Heart left ventricle (tissue), 16 donors: ENCODE data around the gene PDCD1LG2. TPM values are rescaled to one million over a fixed set of nuclear protein-coding genes. Genes with fewer than 3 reads are reported as not detected.

ENCODE experiments used
- ATAC-seq, 4 donors: fragments of 200-7000 bp; cut with Tn5 transposase; one replicate each; pipeline ENCODE4 v1.9.1; 2020 to 2022; ENCODE audit warnings: moderate library complexity in 4 of 4, mild to moderate bottlenecking in 3 of 4, moderate number of reproducible peaks in 1 of 4
- DNase-seq, 5 donors: peaks; one replicate each; pipeline ENCODE4 v3.0.0-alpha.2; 2020
- H3K27ac ChIP-seq, 12 donors: fragments of 200-600 bp; sonication (generic) in 4 of 12; one replicate each; pipeline versions ENCODE4 v1.5.0 to v1.8.0; 2016 to 2022; ENCODE audit warnings: mild to moderate bottlenecking in 2 of 12
- H3K27me3 ChIP-seq, 9 donors: fragments of 200-600 bp; sonication (generic) in 2 of 9; one replicate each; pipeline versions ENCODE4 v1.5.1 to v1.8.0; 2016 to 2022; ENCODE audit warnings: mild to moderate bottlenecking in 3 of 9
- H3K36me3 ChIP-seq, 9 donors: fragments of 200-600 bp; sonication (generic) in 2 of 9; one replicate each; pipeline versions ENCODE4 v1.5.0 to v1.8.0; 2018 to 2022; ENCODE audit warnings: mild to moderate bottlenecking in 2 of 9
- H3K4me1 ChIP-seq, 12 donors: fragments of 200-600 bp; sonication (generic) in 4 of 12; one replicate each; pipeline versions ENCODE4 v1.5.0 to v1.8.0; 2016 to 2022; ENCODE audit warnings: mild to moderate bottlenecking in 3 of 12
- H3K4me3 ChIP-seq, 12 donors: fragments of 200-600 bp; sonication (generic) in 4 of 12; one replicate each; pipeline versions ENCODE4 v1.5.0 to v1.8.0; 2017 to 2022; ENCODE audit warnings: mild to moderate bottlenecking in 9 of 12, moderate library complexity in 4 of 12
- H3K9me3 ChIP-seq, 12 donors: fragments of 200-600 bp; sonication (generic) in 4 of 12; one replicate each; pipeline versions ENCODE4 v1.5.0 to v1.8.0; 2016 to 2022; ENCODE audit warnings: mild to moderate bottlenecking in 1 of 12
- CTCF ChIP-seq, 12 donors: fragments of 200-600 bp; sonication (generic) in 4 of 12; IDR thresholded peaks; one replicate each; pipeline versions ENCODE4 v1.5.0 to v1.8.0; 2018 to 2022; ENCODE audit warnings: antibody characterized with exemption in 12 of 12, mild to moderate bottlenecking in 5 of 12
- POLR2A ChIP-seq, 2 donors: fragments of 450-650 bp; IDR thresholded peaks; one replicate each; pipeline ENCODE4 v1.6.1; 2017; ENCODE audit warnings: antibody characterized with exemption in 2 of 2, mild to moderate bottlenecking in 2 of 2, moderate library complexity in 2 of 2
- WGBS, 4 donors: extraction: QIAGEN DNeasy Blood & Tissue Kit in 2 of 4; methylation state at CpG; one replicate each; pipeline versions ENCODE4 v1.1.5 to v1.1.7; 2013 to 2018; 5-methylcytosine and 5-hydroxymethylcytosine counted together
- intact Hi-C, 10 donors: fragments of 100-400 bp; cut with DNase I; formaldehyde crosslinking; loops; one replicate each; pipeline versions ENCODE4 v1.11.1 to v1.14.2; 2022
- polyA plus RNA-seq, 2 donors: library from polyadenylated mRNA; stranded (reverse); fragments of 200-250 nt; gene quantifications; one replicate each; pipeline ENCODE4 v1.2.3, GENCODE V29; 2013
- total RNA-seq, 9 donors: library from RNA; depleted of rRNA in 2 of 9; stranded (reverse); fragments of >200 nt in 2 of 9; fragmentation: NEBNext Ultra II Directional in 3 of 9; extraction: Animal tissue kit (Norgen Biotek cat#: 25700) in 3 of 9; gene quantifications; one replicate each; pipeline versions ENCODE4 v1.1.0 to v1.2.4, GENCODE V29; 2016 to 2023
- donor health status: ischemic (EF 13 %, LVEDD 7.1; RV severe dilation, severe dysfunction).
- donor health status: healthy with polysubstance abuse.
- donor health status: DM: no; HTN: yes; CAD: no.
- donor health status: DM: no; HTN: no; CAD: no.
- donor health status: ischemic (EF 25% LVEDD 6.9; RV normal size, moderate dysfunction).
- donor health status: ischemic (EF 25% LVEDD 5.7; RV mildly dilated, moderate dysfunction).
- donor health status: healthy.
- donor health status: DM: yes; HTN: yes; CAD: no.
- donor health status: ischemic (EF 35%, LVEDD 5.7; RV mildly dilated, moderate dysfunction).
- donor health status: nonischemic (EF 11% LVEDD 7.7; RV severe dilation, severe dysfunction).
- donor health status: DM: yes; HTN: yes; CAD: no.
- donor health status: PGD.
- donor health status: ischemic (EF 29% LVEDD 5.4; RV normal size, mild dysfunction).
- donor health status: nonischemic (EF 23%, LVEDD 6.1; RV moderate dilation, normal function).

The PDCD1LG2 gene
- total and polyA plus RNA-seq, 11 donors = 0.53 to 10.5 (median 1.1) TPM

GRCh38 chr9:5587024-5587423, 76.7 kb downstream of the PDCD1LG2 start:
- WGBS, 4 donors = 90 to 100% (median 94%) methylated on average over 1 of the region's 1 CpG
- ATAC-seq = no peak
- intact Hi-C loops = loop anchor here in 5 of 10 donors (5.0 to 10.0 kb wide), 4 partner anchors 75 to 400 kb away; partner anchors contain the start of genes CD274 (in 2 of the 5), INSL6 (in 1 of the 5) and PDCD1LG2 (in 1 of the 5)

GRCh38 chr9:5592231-5592630, 81.9 kb downstream of the PDCD1LG2 start:
- H3K9me3 ChIP-seq = no peaks in the 10 kb centered on the region
- peaks cover 0 to 21% (median 3%) of the 10 kb centered on the region in 12 donors for H3K4me1 ChIP-seq
- H3K36me3 ChIP-seq = no peaks in the 10 kb centered on the region
- intact Hi-C loops = loop anchor here in 9 of 10 donors (5.0 to 10.0 kb wide), 8 partner anchors 140 to 837 kb away; partner anchors contain the start of genes INSL6 (in 3 of the 9), PLGRKT (in 3 of the 9), CD274 (in 2 of the 9) and JAK2 (in 1 of the 9)
- H3K27ac ChIP-seq = no peak overlapping the region
- no peak for TF ChIP-seq POLR2A (IDR thresholded peaks at IDR 0.05)
- TF ChIP-seq CTCF (IDR thresholded peaks at IDR 0.05) = no peak
- no peaks in the 10 kb centered on the region for H3K27me3 ChIP-seq
- ATAC-seq (no peak), DNase-seq (no peak)
- WGBS, 4 donors = 86 to 88% (median 88%) methylated on average over 3 of the region's 3 CpGs
- no peak overlapping the region for H3K4me3 ChIP-seq

More at GRCh38 chr9:5587024-5587423, 76.7 kb downstream of the PDCD1LG2 start:
- H3K27ac ChIP-seq = no peak overlapping the region
- no peaks in the 10 kb centered on the region for H3K36me3 ChIP-seq
- TF ChIP-seq CTCF (IDR thresholded peaks at IDR 0.05) = no peak
- TF ChIP-seq POLR2A (IDR thresholded peaks at IDR 0.05) = no peak
- H3K9me3 ChIP-seq = no peaks in the 10 kb centered on the region
- peaks cover 0 to 23% (median 9%) of the 10 kb centered on the region in 12 donors for H3K4me1 ChIP-seq
- DNase-seq = no peak
- no peak overlapping the region for H3K4me3 ChIP-seq
- H3K27me3 ChIP-seq = no peaks in the 10 kb centered on the region

GRCh38 chr9:5592904-5593303, 82.6 kb downstream of the PDCD1LG2 start:
- WGBS, 4 donors = 91 to 95% (median 94%) methylated on average over 5 of the region's 5 CpGs
- Histone ChIP-seq H3K36me3 (no peaks in the 10 kb centered on the region), H3K27me3 (no peaks in the 10 kb centered on the region), H3K9me3 (no peaks in the 10 kb centered on the region), H3K4me1 (peaks cover 0 to 21% (median 3%) of the 10 kb centered on the region in 12 donors), H3K4me3 (no peak overlapping the region), H3K27ac (no peak overlapping the region)
- intact Hi-C loops = loop anchor here in 9 of 10 donors (5.0 to 10.0 kb wide), 8 partner anchors 141 to 838 kb away; partner anchors contain the start of genes INSL6 (in 3 of the 9), PLGRKT (in 3 of the 9), CD274 (in 2 of the 9) and JAK2 (in 1 of the 9)
- ATAC-seq (no peak), DNase-seq (no peak)
- TF ChIP-seq CTCF (IDR thresholded peaks at IDR 0.05) (no peak), POLR2A (IDR thresholded peaks at IDR 0.05) (no peak)

- no peaks in the 10 kb centered on the region for H3K27me3 ChIP-seq
- peaks cover 0 to 21% (median 3%) of the 10 kb centered on the region in 12 donors for H3K4me1 ChIP-seq
- TF ChIP-seq POLR2A (IDR thresholded peaks at IDR 0.05) (no peak), CTCF (IDR thresholded peaks at IDR 0.05) (no peak)
- DNase-seq (no peak), ATAC-seq (no peak)
- 84 to 96% (median 89%) methylated on average over 2 of the region's 2 CpGs for whole genome bisulfite sequencing, 4 donors
- no peak overlapping the region for H3K27ac ChIP-seq
- H3K36me3 ChIP-seq = no peaks in the 10 kb centered on the region
- no peaks in the 10 kb centered on the region for H3K9me3 ChIP-seq
- intact Hi-C loops = loop anchor here in 9 of 10 donors (5.0 to 10.0 kb wide), 8 partner anchors 142 to 839 kb away; partner anchors contain the start of genes INSL6 (in 3 of the 9), PLGRKT (in 3 of the 9), CD274 (in 2 of the 9) and JAK2 (in 1 of the 9)
- no peak overlapping the region for H3K4me3 ChIP-seq
Observed at GRCh38 chr9:5593904-5594303, 83.6 kb downstream of the PDCD1LG2 start.
